Right lobe of liver (tissue), 6 donors: ENCODE measurements around the gene EXOC4. TPM values are rescaled to one million over a fixed set of nuclear protein-coding genes. Genes with fewer than 3 reads are reported as not detected.
"Not testable (repeated sequence)": the region's sequence is repeated elsewhere in the genome, so short reads cannot be mapped to it uniquely, and the experiment has no call there.

Experiments used
- ATAC-seq, 4 donors: fragments of 200-7000 bp; cut with Tn5 transposase; one replicate each; pipeline ENCODE4 v1.9.1; 2020; ENCODE audit warnings: mild to moderate bottlenecking in 4 of 4, moderate library complexity in 4 of 4
- DNase-seq, 3 donors: peaks; one replicate each; pipeline ENCODE4 v3.0.0-alpha.2; 2020
- H3K27ac ChIP-seq, 3 donors: fragments of 200-600 bp; one replicate each; pipeline ENCODE4 v1.8.0; 2022
- H3K27me3 ChIP-seq, 2 donors: fragments of 200-600 bp; one replicate each; pipeline ENCODE4 v1.8.0; 2022
- H3K36me3 ChIP-seq, 4 donors: fragments of 200-600 bp; sonication (generic) in 1 of 4; one replicate each; pipeline versions ENCODE4 v1.5.1 to v1.8.0; 2017 to 2022; ENCODE audit warnings: control low read depth in 1 of 4
- H3K4me1 ChIP-seq, 4 donors: fragments of 200-600 bp; sonication (generic) in 1 of 4; one replicate each; pipeline versions ENCODE4 v1.5.1 to v1.8.0; 2017 to 2022; ENCODE audit warnings: control low read depth in 1 of 4
- H3K4me3 ChIP-seq, 3 donors: fragments of 200-600 bp; one replicate each; pipeline ENCODE4 v1.8.0; 2022
- H3K9me3 ChIP-seq, 4 donors: fragments of 200-600 bp; sonication (generic) in 1 of 4; one replicate each; pipeline versions ENCODE4 v1.5.1 to v1.8.0; 2017 to 2022; ENCODE audit warnings: control low read depth in 1 of 4
- POLR2A ChIP-seq: fragments of 450-650 bp; IDR thresholded peaks from one replicate; pipeline ENCODE4 v1.6.1; 2017; ENCODE audit warnings: antibody characterized with exemption, mild to moderate bottlenecking
- WGBS: methylation state at CpG from one replicate; pipeline ENCODE4 v1.1.6; 2018; ENCODE audit warnings: low coverage, low lambda C conversion rate; ENCODE audit not compliant: insufficient coverage; ENCODE audit errors: missing lambda C conversion rate; 5-methylcytosine and 5-hydroxymethylcytosine counted together
- intact Hi-C, 2 donors: fragments of 100-400 bp; cut with DNase I; formaldehyde crosslinking; loops; one replicate each; pipeline versions ENCODE4 v1.11.2 to v1.14.1; 2022
- total RNA-seq, 6 experiments: library from RNA; depleted of rRNA in 2 of 6; stranded (reverse); fragments of >200 nt in 2 of 6; fragmentation: NEBNext Ultra II Directional in 3 of 6; extraction: Animal tissue kit (Norgen Biotek cat#: 25700) in 3 of 6; gene quantifications; one replicate each; pipeline versions ENCODE4 v1.1.0 to v1.2.4, GENCODE V29; 2016 to 2023
- TF ChIP-seq, protein P1 (sequence below), 4 donors: fragments of 200-600 bp in 3 of 4; fragments of 450-650 bp in 1 of 4; IDR thresholded peaks; one replicate each; pipeline versions ENCODE4 v1.5.1 to v1.8.0; 2016 to 2022; ENCODE audit warnings: antibody characterized with exemption in 4 of 4, mild to moderate bottlenecking in 2 of 4
- donor health status: DM: no; HTN: yes; CAD: no.
- donor health status: DM: no; HTN: no; CAD: no.
- donor health status: DM: no; HTN: no; CAD: no.
- donor health status: DM: no; HTN: yes; CAD: no.
- donor health status: DM: no; HTN: yes; CAD: no.

The EXOC4 gene
- total RNA-seq, 6 experiments from 2014 or later = 23.7 to 33.5 (median 30.0) TPM

DNA sequence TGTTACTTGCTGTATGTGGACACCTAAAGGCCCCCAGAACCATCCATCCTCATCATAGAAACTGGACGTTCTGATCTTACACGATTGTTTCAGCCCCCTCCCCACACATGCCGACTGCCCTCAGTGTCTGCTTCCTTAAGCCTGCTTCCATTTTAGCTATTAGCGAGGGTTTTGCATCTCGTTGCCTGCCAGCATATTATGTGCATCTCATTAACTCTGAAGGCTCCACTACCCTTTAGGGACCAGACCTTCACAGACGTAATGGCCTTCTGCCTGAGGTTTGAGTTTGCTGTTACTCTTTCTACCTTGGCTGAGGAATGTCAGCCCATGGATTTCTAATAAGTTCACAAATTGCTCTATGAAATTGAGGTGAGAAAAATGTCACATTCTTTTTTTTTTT is 820.4 kb downstream of the EXOC4 start:
- DNase-seq (no peak), ATAC-seq (no peak)
- no peaks in the 10 kb centered on the region for H3K4me1 ChIP-seq
- H3K9me3 ChIP-seq = no peaks in the 10 kb centered on the region
- H3K27ac ChIP-seq = no peak overlapping the region
- intact Hi-C loops = no loop called here
- no peak overlapping the region for H3K4me3 ChIP-seq
- no peaks in the 10 kb centered on the region for H3K36me3 ChIP-seq
- H3K27me3 ChIP-seq = no peaks in the 10 kb centered on the region
- TF ChIP-seq POLR2A = no peak
- TF ChIP-seq, protein P1, sequence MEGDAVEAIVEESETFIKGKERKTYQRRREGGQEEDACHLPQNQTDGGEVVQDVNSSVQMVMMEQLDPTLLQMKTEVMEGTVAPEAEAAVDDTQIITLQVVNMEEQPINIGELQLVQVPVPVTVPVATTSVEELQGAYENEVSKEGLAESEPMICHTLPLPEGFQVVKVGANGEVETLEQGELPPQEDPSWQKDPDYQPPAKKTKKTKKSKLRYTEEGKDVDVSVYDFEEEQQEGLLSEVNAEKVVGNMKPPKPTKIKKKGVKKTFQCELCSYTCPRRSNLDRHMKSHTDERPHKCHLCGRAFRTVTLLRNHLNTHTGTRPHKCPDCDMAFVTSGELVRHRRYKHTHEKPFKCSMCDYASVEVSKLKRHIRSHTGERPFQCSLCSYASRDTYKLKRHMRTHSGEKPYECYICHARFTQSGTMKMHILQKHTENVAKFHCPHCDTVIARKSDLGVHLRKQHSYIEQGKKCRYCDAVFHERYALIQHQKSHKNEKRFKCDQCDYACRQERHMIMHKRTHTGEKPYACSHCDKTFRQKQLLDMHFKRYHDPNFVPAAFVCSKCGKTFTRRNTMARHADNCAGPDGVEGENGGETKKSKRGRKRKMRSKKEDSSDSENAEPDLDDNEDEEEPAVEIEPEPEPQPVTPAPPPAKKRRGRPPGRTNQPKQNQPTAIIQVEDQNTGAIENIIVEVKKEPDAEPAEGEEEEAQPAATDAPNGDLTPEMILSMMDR (IDR thresholded peaks at IDR 0.05) = no peak
- 100% methylated on average over 2 of the region's 6 CpGs for whole genome bisulfite sequencing

DNA sequence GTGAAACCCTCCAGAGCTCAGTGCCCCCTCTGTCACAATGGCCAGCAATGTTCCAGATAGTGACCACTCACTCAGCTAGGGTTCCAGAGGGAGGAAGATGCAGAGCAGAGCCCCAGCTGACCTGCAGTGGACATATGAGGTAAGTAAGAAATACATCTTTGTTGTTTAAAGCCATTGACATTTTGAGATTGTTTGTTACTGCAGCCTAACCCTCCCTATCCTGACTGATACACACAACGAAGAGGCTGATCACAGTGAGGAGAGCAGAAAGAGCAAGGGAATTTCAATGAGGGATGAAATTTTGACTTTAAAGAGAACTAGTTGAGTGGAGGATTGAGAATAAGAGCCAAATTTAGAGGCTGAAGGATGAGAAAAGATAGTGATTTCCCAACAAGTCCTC is 822.9 kb downstream of the EXOC4 start:
- intact Hi-C loops = no loop called here
- TF ChIP-seq POLR2A = no peak
- TF ChIP-seq, protein P1 (IDR thresholded peaks at IDR 0.05) = no peak
- H3K27me3 ChIP-seq = no peaks in the 10 kb centered on the region
- H3K27ac ChIP-seq = no peak overlapping the region
- DNase-seq = no peak
- WGBS = 90% methylated on average over 1 of the region's 1 CpG
- no peaks in the 10 kb centered on the region for H3K9me3 ChIP-seq
- no peaks in the 10 kb centered on the region for H3K36me3 ChIP-seq
- ATAC-seq = no peak
- H3K4me1 ChIP-seq = no peaks in the 10 kb centered on the region
- no peak overlapping the region for H3K4me3 ChIP-seq

DNA sequence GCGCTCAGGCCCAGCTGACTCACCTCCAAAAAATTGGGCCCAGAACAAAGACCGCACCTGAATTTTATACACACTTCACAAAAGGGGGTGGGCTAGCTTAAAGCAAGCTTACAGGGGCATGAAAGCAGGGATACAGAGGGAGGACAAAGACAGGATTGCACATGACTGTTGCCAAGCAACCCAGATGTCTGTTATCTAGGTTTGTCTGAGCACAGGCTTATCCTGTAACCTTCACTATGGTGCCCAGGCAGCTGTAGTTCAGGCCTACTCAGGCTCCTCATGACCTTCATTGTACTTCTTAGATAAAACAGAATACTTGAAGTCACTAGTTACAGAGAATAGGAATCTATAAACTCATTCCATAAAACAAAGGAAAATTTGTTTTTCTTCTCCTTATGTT is 824.7 kb downstream of the EXOC4 start:
- DNase-seq, H3K4me3 ChIP-seq, H3K27ac ChIP-seq, intact Hi-C loops, ATAC-seq, H3K9me3 ChIP-seq, H3K36me3 ChIP-seq, H3K27me3 ChIP-seq, H3K4me1 ChIP-seq: not testable (repeated sequence)
- WGBS = 100% methylated on average over 1 of the region's 2 CpGs

DNA sequence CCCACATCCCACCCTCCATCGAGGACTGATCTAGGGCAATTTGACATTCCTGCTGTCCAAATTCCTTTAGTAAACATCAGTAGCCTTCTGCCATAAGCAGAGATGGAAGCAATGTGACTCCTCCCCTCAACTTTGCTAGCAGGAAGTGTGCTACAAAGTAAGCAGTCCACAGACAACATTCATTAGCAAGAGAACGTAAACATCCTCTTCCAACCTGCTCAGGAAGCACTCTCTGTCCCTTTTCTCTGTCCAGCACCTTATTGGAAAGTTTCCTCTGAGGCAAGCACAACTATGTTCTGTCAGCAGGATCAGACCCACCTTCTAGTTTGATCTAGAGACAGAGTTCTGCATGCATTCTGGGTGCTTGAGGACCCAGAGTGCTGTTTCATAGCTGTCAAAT is 826.1 kb downstream of the EXOC4 start:
- no peaks in the 10 kb centered on the region for H3K27me3 ChIP-seq
- H3K4me3 ChIP-seq = no peak overlapping the region
- ATAC-seq (peak; percentile 14 to 71 (median 21)), DNase-seq (no peak)
- H3K36me3 ChIP-seq = no peaks in the 10 kb centered on the region
- intact Hi-C loops = no loop called here
- no peak overlapping the region for H3K27ac ChIP-seq
- no peaks in the 10 kb centered on the region for H3K4me1 ChIP-seq
- H3K9me3 ChIP-seq = no peaks in the 10 kb centered on the region
- no peak for TF ChIP-seq POLR2A
- TF ChIP-seq, protein P1 (IDR thresholded peaks at IDR 0.05) = no peak
- WGBS = 49% methylated on average over 2 of the region's 2 CpGs

DNA sequence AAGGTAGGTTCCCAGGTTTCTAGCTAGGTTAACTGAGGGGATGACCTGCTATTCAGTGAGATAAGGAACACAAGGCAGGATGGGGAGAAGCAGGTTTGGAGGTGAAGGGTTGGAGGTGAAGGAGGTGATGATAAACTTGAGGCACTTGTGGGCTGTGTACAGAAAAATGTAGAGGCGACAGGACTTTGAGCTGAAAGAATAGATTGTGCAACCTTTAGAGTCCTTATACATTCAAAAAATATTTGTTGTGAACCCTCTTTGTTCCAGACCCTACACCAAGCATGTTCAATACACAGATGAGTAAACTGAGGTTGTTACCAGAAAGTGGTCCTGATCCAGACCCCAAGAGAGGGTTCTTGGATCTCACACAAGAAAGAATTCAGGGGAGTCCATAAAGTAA is 828.8 kb downstream of the EXOC4 start:
- no peaks in the 10 kb centered on the region for H3K36me3 ChIP-seq
- TF ChIP-seq, protein P1 (IDR thresholded peaks at IDR 0.05) = no peak
- TF ChIP-seq POLR2A = no peak
- intact Hi-C loops = no loop called here
- 100% methylated on average over 1 of the region's 1 CpG for WGBS
- no peaks in the 10 kb centered on the region for H3K27me3 ChIP-seq
- H3K4me1 ChIP-seq = no peaks in the 10 kb centered on the region
- DNase-seq = no peak
- no peak for ATAC-seq
- no peak overlapping the region for H3K4me3 ChIP-seq
- no peaks in the 10 kb centered on the region for H3K9me3 ChIP-seq
- H3K27ac ChIP-seq = no peak overlapping the region
